Activated CD8-positive, alpha-beta memory T cell treated with anti-CD3 and anti-CD28 coated beads for 48 hours (primary cell): ENCODE results near the gene NEDD4.
"Not testable (repeated sequence)": the region's sequence is repeated elsewhere in the genome, so short reads cannot be mapped to it uniquely, and the experiment has no call there.

Source experiments
- DNase-seq, 3 experiments: peaks; one replicate each; pipeline ENCODE4 v3.0.0-alpha.2; 2020; ENCODE audit warnings: low read depth in 2 of 3, low spot score in 2 of 3

The NEDD4 gene

DNA sequence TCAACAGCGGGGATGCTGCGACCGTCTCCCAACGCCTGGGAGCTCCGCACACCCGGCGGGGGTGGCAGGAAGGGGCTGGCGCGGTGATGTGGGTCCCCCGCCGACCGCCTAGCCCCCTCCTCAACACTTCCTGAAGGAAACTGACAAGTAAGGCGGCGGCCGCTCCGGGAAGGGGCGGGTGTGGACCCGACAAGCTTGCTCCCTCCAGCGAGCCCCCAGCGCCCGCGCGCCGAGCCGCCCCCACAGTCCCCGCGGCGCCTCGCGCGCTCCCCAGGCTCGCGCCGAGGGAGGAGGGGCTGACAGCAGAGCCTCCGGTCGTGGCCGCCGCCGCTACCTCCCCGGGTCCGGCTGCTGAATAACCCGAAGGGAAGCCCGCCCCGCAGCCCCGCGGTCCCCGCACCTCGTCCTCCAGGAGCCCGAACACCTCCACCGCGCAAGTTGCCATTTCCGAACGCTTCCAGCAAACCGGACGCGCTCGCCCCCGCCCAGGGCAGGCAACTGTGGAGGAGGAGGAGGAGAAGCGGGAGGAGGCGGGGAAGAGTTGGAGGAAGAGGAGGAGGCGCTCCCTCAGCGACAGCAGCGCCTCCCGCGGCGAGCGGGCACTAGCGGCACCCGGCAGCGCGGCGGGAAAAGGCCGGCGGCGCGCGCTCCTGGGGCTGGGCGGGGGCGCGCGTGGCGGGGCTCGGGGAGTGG, at the start of gene NEDD4:
Gene NEDD4 (minus strand): TSS at position 502 of the 693 bp plus-strand sequence. CDS start 57 bp downstream, at position 445.
- DNase-seq, result peak; percentile 51 to 64 (median 61)

DNA sequence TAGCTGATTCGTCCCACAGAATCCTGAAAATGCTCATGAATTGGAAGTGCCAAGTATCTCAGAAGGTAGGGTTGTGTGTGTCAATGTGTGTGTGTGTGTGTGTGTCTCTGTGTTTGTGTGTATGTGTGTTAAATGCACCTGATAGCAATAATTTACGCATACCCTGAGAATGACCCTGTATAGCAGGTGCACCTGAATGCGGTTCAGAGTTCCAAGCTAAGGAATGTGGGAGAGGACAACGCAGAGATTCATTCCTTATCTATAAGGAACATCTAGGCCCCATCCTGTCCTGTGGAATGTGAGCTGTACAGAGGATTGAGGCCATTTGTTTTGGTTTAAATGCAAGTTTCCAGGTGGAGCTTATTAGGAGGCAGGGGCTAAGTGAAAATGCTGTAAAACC, 49.1 kb upstream of the NEDD4 start:
- no peak for DNase-seq

GRCh38 chr15:56042031-56042430, 48.6 kb upstream of the NEDD4 start:
- no peak for DNase-seq

DNA sequence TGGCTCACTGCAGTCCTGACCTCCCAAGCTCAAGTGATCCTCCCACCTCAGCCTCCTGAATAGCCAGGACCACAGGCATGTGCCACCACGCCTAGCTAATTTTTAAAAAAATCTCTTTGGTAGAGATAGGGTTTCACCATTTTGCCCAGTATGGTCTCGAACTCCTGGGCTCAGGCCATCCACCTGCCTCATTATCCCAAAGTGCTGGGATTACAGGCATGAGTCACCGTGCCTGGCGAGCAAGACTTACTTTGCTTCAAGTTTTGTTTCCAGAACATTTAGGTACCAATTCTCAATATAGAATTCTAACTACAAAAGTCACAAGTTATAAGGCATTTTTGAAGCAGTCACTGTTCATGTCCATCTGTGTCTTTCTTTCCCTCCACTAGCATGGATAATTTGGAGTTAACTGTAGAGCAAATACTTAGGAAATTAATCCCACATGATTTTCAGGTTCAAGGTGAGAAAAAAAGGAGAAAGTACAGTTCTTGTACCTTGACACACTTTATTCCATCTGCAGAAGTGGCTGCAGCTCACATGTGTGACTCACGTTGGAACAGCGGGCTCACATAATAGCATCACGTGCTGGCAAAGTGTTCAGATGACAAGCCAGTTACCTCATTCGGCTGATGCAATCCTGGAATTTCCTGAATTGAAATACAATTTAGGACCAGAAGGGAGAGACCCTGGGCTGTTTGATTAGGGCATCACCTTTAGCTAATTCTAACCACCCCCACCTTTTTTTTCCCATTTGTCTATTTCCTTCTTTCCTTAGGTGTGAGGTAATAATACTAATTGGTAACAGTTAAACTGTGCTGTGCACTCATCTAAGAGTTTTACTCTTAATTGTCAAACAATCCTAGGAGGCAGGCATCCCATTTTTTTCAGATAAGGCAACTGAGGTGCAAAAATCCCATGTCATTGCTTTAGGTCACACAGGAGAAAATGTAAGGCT, 46.9 kb upstream of the NEDD4 start:
- DNase-seq, result no peak

DNA sequence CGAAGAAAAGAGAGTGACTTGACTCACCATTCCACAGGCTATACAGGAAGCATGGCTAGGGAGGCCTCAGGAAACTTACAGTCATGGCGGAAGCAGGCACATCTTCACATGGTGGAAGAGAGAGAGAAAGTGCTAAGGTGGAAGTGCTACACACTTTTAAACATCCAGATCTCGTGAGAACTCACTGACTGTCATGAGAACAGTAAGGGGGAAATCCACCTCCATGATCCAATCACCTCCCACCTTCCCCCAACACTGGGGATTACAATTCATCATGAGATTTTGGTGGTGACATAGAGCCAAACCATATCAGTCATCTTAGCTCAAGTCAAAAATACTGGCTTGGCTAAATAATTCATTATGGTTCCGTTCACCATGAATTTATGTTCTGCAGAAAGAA, 45.3 kb upstream of the NEDD4 start:
- no peak for DNase-seq

- no peak for DNase-seq
These were observed 44.6 kb upstream of the NEDD4 start for GRCh38 chr15:56038015-56038414.

- DNase-seq, result no peak
These were observed 43.2 kb upstream of the NEDD4 start for GRCh38 chr15:56036546-56037067.

DNA sequence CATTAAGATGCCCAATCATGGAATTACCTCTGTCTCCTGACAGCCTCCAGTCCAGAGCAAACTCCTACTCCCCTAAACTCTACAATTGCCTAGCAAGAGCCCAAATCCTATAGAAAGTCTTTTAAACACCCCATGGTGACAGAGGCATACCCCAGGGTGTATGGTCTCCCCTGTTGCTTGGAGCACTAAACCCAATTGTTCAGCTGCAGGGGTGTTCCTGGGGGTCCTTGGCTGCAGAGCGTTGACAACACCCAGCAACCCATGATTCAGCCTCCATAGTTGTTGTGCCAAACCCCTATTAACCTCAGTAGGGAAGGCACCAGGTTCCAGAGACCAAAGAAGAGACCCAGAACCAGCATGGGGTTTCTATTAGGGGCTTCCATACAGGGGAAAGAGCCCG, 41.8 kb upstream of the NEDD4 start:
- DNase-seq, result no peak

DNA sequence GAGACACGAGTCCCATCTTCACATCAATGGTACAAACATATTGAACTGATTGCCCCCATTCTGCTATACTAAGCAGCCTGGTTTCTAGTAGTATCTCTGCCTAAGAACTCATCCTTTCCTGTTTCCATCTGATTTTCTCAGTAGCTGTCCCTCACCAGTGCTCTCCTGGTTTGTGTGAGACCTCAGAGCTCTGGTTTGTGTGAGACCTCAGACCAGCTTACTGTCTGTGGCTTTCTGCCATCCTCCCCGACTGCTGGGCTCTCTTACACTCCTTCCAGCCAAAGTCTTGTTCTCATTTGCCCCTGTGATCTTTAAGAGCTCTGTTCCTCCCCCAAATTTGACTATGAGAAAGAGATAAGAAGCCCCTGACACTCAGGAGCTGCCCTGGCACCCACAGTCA, 41.1 kb upstream of the NEDD4 start:
- no peak for DNase-seq

DNA sequence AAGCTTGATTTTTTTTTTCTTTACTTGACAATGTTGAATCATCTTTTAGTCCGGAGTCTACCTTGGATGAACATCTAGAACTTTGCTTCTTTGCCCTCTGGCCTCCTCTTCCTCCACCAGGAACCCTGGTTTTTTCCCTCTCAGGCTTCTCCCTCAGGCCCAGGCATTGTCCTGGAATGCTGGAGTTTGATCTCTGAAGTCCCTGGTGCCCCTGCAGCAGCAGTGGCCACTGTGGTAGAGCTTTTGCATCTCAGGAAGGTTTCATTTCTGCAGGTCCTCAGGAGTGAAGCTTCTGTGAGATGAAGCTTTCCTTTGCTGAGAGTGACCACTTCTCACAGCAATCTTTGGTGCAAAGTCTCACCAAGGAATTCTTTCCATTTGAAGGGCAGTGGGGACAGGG, 39.0 kb upstream of the NEDD4 start:
- no peak for DNase-seq

DNA sequence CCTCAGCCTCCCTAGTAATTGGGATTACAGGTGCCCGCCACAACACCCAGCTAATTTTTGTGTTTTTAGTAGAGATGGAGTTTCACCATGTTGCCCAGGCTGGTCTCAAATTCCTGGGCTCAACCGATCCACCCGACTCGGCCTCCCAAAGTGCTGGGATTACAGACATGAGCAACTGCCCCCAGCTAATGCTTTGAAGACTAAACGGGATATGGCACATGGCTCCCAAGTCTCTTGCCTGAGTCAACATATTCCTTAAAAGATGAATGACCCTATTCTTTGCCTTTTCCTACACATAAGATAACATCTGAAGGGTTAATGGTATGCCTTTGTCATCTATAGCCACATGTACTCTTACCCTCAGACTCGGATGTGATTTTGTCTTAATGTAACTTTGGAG, 38.4 kb upstream of the NEDD4 start:
- DNase-seq, result no peak

- DNase-seq, result no peak
These were observed 38.0 kb upstream of the NEDD4 start for GRCh38 chr15:56031402-56031801.

- no peak for DNase-seq
These were observed 35.0 kb upstream of the NEDD4 start for GRCh38 chr15:56028430-56028829.

DNA sequence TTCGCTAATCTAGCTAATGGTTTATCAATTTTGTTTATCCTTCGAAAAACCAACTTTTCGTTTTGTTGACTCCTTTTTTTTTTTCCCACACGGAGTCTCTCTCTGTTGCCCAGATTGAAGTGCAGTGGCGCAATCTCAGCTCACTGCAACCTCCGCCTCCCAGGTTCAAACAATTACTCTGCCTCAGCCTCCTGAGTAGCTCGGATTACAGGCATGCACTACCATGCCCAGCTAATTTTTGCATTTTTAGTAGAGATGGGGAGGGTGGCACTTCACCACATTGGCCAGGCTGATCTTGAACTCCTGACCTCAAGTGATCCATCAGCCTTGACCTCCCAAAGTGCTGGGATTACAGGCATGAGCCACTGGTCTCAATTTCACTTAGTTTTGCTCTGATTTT, 29.7 kb upstream of the NEDD4 start:
- DNase-seq, result not testable (repeated sequence)

DNA sequence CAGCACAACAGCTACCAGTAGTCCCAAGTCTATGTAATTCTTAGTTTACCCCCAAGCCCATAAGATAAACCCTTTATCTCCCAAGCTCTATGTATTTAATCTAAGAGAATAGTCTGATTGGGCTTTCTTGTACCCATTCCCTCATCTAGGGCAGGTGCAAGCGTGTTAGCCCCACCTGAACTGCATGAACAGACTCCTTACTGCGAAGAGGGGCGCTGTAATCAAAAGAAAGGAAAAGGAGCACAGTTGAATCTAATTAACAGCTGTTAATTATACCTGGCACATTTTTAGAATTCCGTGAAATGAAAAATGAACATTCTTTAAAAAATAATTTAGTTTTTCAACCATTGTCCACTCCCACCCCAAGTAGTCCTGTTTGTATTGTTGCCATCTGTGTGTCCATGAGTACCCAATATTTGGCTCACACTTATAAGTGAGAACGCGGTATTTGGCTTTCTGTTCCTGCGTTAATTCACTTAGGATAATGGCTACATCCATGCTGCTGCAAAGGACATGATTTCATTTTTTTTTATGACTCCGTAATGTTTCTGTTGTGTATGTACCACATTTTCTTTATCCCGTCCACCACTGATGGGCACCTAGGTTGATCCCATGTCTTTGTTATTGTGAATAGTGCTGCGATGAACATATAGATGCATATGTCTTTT, 26.5 kb upstream of the NEDD4 start:
- no peak for DNase-seq

GRCh38 chr15:56019060-56019793, 25.8 kb upstream of the NEDD4 start:
- DNase-seq, result no peak

- DNase-seq, result no peak
These were observed 24.5 kb upstream of the NEDD4 start for GRCh38 chr15:56017920-56018319.

DNA sequence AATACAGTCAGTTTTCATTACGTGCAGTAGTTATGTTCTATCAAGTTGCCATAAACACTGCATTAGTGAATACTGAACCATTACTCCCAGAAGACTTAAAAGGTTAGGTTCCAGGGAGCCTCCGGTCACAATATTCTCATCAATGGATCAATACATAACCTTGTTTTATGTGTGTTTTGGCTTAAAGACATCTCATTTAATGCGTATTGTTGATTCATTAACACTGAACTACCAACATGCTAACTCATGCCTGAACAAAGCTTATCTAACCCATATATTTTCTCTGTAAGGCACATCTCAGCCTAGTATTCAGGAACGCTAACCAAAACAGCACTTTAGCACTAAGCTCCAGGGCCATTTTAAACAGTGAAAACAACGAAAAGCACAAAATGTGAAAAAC, 24.1 kb upstream of the NEDD4 start:
- DNase-seq, result no peak

DNA sequence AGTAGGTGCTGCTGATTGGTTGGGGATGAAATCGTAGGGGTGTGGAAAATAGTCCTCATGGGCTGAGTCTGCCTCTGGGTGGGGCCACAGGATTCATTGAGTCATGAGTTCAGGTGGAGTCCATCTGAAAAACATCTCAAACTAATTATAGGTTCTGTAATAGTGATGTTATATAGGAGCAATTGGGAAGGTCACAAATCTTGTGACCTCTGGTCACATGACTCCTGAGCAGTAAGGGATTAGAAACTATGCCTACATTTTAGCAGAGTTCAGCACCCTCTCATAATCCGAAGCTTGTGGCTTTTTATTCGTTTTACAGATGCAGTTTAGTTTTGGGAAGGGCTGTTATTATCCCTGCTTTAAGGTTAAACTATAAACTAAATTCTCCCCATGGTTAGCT, 22.9 kb upstream of the NEDD4 start:
- no peak for DNase-seq

DNA sequence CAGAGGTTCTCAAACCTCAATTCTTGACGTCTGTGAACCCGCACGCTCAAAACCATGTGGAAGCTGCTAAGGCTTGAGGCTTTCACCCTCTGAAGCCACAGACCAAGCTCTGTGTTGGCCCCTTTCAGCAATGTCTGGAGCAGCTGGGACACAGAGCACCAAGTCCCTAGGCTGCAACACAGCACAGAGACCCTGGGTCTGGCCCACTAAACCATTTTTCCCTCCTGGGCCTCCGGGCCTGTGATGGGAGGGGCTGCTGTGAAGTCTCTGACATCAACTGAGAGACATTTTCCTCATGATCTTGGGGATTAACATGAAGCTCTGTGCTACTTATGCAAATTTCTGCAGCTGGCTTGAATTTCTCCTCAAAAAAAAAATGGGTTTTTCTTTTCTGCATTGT, 21.3 kb upstream of the NEDD4 start:
- no peak for DNase-seq

- not testable (repeated sequence) for DNase-seq
These were observed 13.6 kb upstream of the NEDD4 start for GRCh38 chr15:56007053-56007452.
